Astrocyte (in vitro differentiated cells and primary cell): Measurements from ENCODE around the gene ENTR1. TPM values are rescaled to one million over a fixed set of nuclear protein-coding genes. Genes with fewer than 3 reads are reported as not detected.

Source experiments
- DNase-seq: peaks from one replicate; pipeline ENCODE4 v3.0.0-alpha.2; 2010; ENCODE audit warnings: low read depth
- FAIRE-seq: peaks from 2 replicates; lab custom pipeline; 2011; peaks lifted over from hg19 to GRCh38; lab: Jason Lieb, UNC
- H2AFZ ChIP-seq: 2 replicates; pipeline ENCODE4 v1.6.0; 2012; ENCODE audit warnings: low read depth, low read length, inconsistent platforms
- H3K27ac ChIP-seq: 2 replicates; pipeline ENCODE4 v1.5.1; 2011; ENCODE audit warnings: low read depth, low read length, inconsistent platforms
- H3K27me3 ChIP-seq: 2 replicates; pipeline ENCODE4 v1.6.0; 2011; ENCODE audit warnings: low read length, inconsistent platforms; ENCODE audit not compliant: insufficient read depth
- H3K36me3 ChIP-seq: 2 replicates; pipeline ENCODE4 v1.5.1; 2011; ENCODE audit warnings: low read length, inconsistent platforms; ENCODE audit not compliant: insufficient read depth
- H3K4me1 ChIP-seq: 2 replicates; pipeline ENCODE4 v1.5.1; 2011; ENCODE audit warnings: low read length, inconsistent platforms; ENCODE audit not compliant: insufficient read depth
- H3K4me2 ChIP-seq: 2 replicates; pipeline ENCODE4 v1.6.0; 2012; ENCODE audit warnings: low read length, inconsistent platforms
- H3K4me3 ChIP-seq: 2 replicates; pipeline ENCODE4 v1.5.1; 2011; ENCODE audit warnings: low read depth, mild to moderate bottlenecking, low read length, inconsistent platforms; ENCODE audit not compliant: insufficient read depth
- H3K79me2 ChIP-seq: 2 replicates; pipeline ENCODE4 v1.6.0; 2012; ENCODE audit warnings: mild to moderate bottlenecking, low read length, inconsistent platforms; ENCODE audit not compliant: insufficient read depth
- H3K9ac ChIP-seq: 2 replicates; pipeline ENCODE4 v1.6.0; 2012; ENCODE audit warnings: mild to moderate bottlenecking, low read length, inconsistent platforms
- H3K9me3 ChIP-seq: 2 replicates; pipeline ENCODE4 v1.5.1; 2012; ENCODE audit warnings: low read depth, mild to moderate bottlenecking, low read length, inconsistent platforms; ENCODE audit not compliant: insufficient read depth
- H4K20me1 ChIP-seq: 2 replicates; pipeline ENCODE4 v1.6.0; 2012; ENCODE audit warnings: low read length, inconsistent platforms; ENCODE audit not compliant: insufficient read depth
- H3K27ac Mint-ChIP-seq: one replicate; pipeline ENCODE4 v1.8.0; 2021; ENCODE audit warnings: mild to moderate bottlenecking, mixed read lengths; ENCODE audit not compliant: unreplicated experiment
- H3K27me3 Mint-ChIP-seq: one replicate; pipeline ENCODE4 v1.8.0; 2021; ENCODE audit warnings: low read depth, mixed read lengths; ENCODE audit not compliant: unreplicated experiment
- H3K36me3 Mint-ChIP-seq: one replicate; pipeline ENCODE4 v1.8.0; 2021; ENCODE audit warnings: low read depth, mixed read lengths; ENCODE audit not compliant: unreplicated experiment
- H3K4me1 Mint-ChIP-seq: one replicate; pipeline ENCODE4 v1.8.0; 2021; ENCODE audit warnings: low read depth, mixed read lengths; ENCODE audit not compliant: unreplicated experiment
- H3K4me3 Mint-ChIP-seq: one replicate; pipeline ENCODE4 v1.8.0; 2021; ENCODE audit warnings: mild to moderate bottlenecking, moderate library complexity, mixed read lengths; ENCODE audit not compliant: unreplicated experiment
- H3K9me3 Mint-ChIP-seq: one replicate; pipeline ENCODE4 v1.8.0; 2021; ENCODE audit warnings: mild to moderate bottlenecking, mixed read lengths; ENCODE audit not compliant: unreplicated experiment
- CTCF ChIP-seq: IDR thresholded peaks from 2 replicates; pipeline ENCODE4 v1.5.1; 2011; ENCODE audit warnings: low read depth, mild to moderate bottlenecking, inconsistent platforms, low read length, moderate library complexity; ENCODE audit not compliant: insufficient read depth
- EZH2 ChIP-seq: IDR thresholded peaks from 2 replicates; pipeline ENCODE4 v1.6.1; 2012; ENCODE audit warnings: mild to moderate bottlenecking, low read length, inconsistent platforms; ENCODE audit not compliant: insufficient read depth
- total RNA-seq: library from RNA; stranded (reverse); gene quantifications from 2 replicates; pipeline ENCODE4 v1.2.1, GENCODE V29; 2021

Gene ENTR1
- total RNA-seq, 1 donor from 2014 or later, result 71.7 TPM

GRCh38 chr9:136370037-136370436, 40.4 kb downstream of the ENTR1 start:
- FAIRE-seq, result no peak
- Mint-ChIP-seq H3K27ac (no peak overlapping the region), H3K27me3 (no peaks in the 10 kb centered on the region)

GRCh38 chr9:136368190-136368589, 42.2 kb downstream of the ENTR1 start:
- H3K36me3 Mint-ChIP-seq, result peaks cover 3% of the 10 kb centered on the region
- no peaks in the 10 kb centered on the region for H3K27me3 Mint-ChIP-seq

More at GRCh38 chr9:136370037-136370436, 40.4 kb downstream of the ENTR1 start:
- no peak overlapping the region for H2AFZ ChIP-seq
- no peak for DNase-seq
- no peaks in the 10 kb centered on the region for H3K9me3 ChIP-seq
- H3K4me3 Mint-ChIP-seq, result no peak overlapping the region
- H3K9ac ChIP-seq, result no peak overlapping the region
- H4K20me1 ChIP-seq, result no peaks in the 10 kb centered on the region
- no peak overlapping the region for H3K4me2 ChIP-seq
- H3K9me3 Mint-ChIP-seq, result no peaks in the 10 kb centered on the region
- no peak overlapping the region for H3K27ac ChIP-seq
- no peaks in the 10 kb centered on the region for H3K79me2 ChIP-seq
- H3K4me3 ChIP-seq, result no peak overlapping the region
- H3K27me3 ChIP-seq, result no peaks in the 10 kb centered on the region
- H3K36me3 Mint-ChIP-seq, result peaks cover 3% of the 10 kb centered on the region
- no peaks in the 10 kb centered on the region for H3K36me3 ChIP-seq
- peaks cover 6% of the 10 kb centered on the region for H3K4me1 Mint-ChIP-seq
- TF ChIP-seq EZH2 (no peak), CTCF (no peak)
- peaks cover 10% of the 10 kb centered on the region for H3K4me1 ChIP-seq

More at GRCh38 chr9:136368190-136368589, 42.2 kb downstream of the ENTR1 start:
- no peaks in the 10 kb centered on the region for H3K36me3 ChIP-seq
- H3K4me3 Mint-ChIP-seq, result no peak overlapping the region
- H3K4me1 ChIP-seq, result peaks cover 13% of the 10 kb centered on the region
- H3K27ac Mint-ChIP-seq, result no peak overlapping the region
- no peak overlapping the region for H2AFZ ChIP-seq
- TF ChIP-seq CTCF, result no peak
- no peak for TF ChIP-seq EZH2
- peaks cover 6% of the 10 kb centered on the region for H3K4me1 Mint-ChIP-seq
- DNase-seq (no peak), FAIRE-seq (no peak)
- H3K4me3 ChIP-seq, result no peak overlapping the region
- H3K27me3 ChIP-seq, result no peaks in the 10 kb centered on the region
- no peaks in the 10 kb centered on the region for H3K9me3 Mint-ChIP-seq
- no peaks in the 10 kb centered on the region for H3K79me2 ChIP-seq
- H3K27ac ChIP-seq, result no peak overlapping the region
- H3K9ac ChIP-seq, result no peak overlapping the region
- H3K4me2 ChIP-seq, result no peak overlapping the region
- H3K9me3 ChIP-seq, result no peaks in the 10 kb centered on the region
- peaks cover 3% of the 10 kb centered on the region for H4K20me1 ChIP-seq
